GM15510 (cell line): Measurements from ENCODE around the gene RELN.

Experiments used
- POLR2A ChIP-seq: IDR thresholded peaks from 3 replicates; pipeline ENCODE4 v1.6.1; 2011; ENCODE audit warnings: borderline replicate concordance; ENCODE audit not compliant: insufficient read length; ENCODE audit errors: extremely low read depth

RELN gene

GRCh38 chr7:104005197-104005596, 15.7 kb upstream of the RELN start:
- TF ChIP-seq POLR2A = no peak

GRCh38 chr7:103996639-103997038, 7.2 kb upstream of the RELN start:
- TF ChIP-seq POLR2A = no peak

GRCh38 chr7:103996017-103996551, 6.6 kb upstream of the RELN start:
- no peak for TF ChIP-seq POLR2A

- no peak for TF ChIP-seq POLR2A
Measured at GRCh38 chr7:103995554-103995953, 6.1 kb upstream of the RELN start.

- TF ChIP-seq POLR2A = no peak
Measured at GRCh38 chr7:103993551-103993950, 4.1 kb upstream of the RELN start.

- TF ChIP-seq POLR2A = no peak
Measured at GRCh38 chr7:103991406-103991805, 1.9 kb upstream of the RELN start.

- no peak for TF ChIP-seq POLR2A
Measured at GRCh38 chr7:103990991-103991390, 1.5 kb upstream of the RELN start.

- no peak for TF ChIP-seq POLR2A
Measured at GRCh38 chr7:103989785-103990767, 618 bp upstream of the RELN start.

GRCh38 chr7:103988468-103989199, 824 bp downstream of the RELN start:
- no peak for TF ChIP-seq POLR2A

- TF ChIP-seq POLR2A = no peak
Measured at GRCh38 chr7:103987451-103987850, 2.0 kb downstream of the RELN start.

GRCh38 chr7:103985565-103986126, 3.8 kb downstream of the RELN start:
- TF ChIP-seq POLR2A = no peak

GRCh38 chr7:103984050-103984449, 5.4 kb downstream of the RELN start:
- TF ChIP-seq POLR2A = no peak

GRCh38 chr7:103983201-103983977, 6.1 kb downstream of the RELN start:
- TF ChIP-seq POLR2A = no peak

GRCh38 chr7:103981003-103981423, 8.4 kb downstream of the RELN start:
- TF ChIP-seq POLR2A = no peak
